ENCODE results near the gene NFATC1. TPM values are rescaled to one million over a fixed set of nuclear protein-coding genes. Genes with fewer than 3 reads are reported as not detected.
A peak's percentile ranks its signal among the peaks of the same experiment; 100 is the strongest.

NFATC1 gene
- total RNA-seq, 2 experiments from 2014 or later = 77.8 to 79.4 TPM

- peak; percentile 57 for DNase-seq
- no peaks in the 10 kb centered on the region for H3K9me3 Mint-ChIP-seq
- H3K4me3 Mint-ChIP-seq = peak overlapping the region; percentile 64
- CTCF ChIA-PET = interaction anchor here (1.4 to 1.5 kb wide), 2 partner anchors 9 to 127 kb away, joined by 3 to 5 read pairs; no protein-coding TSS in a partner anchor
- intact Hi-C loops (cut with micrococcal nuclease) = loop anchor here (1.0 to 2.0 kb wide), 3 partner anchors 9 to 16 kb away; no protein-coding TSS in a partner anchor
- peaks cover 65% of the 10 kb centered on the region for H3K4me1 Mint-ChIP-seq (ENCODE audit: low read depth)
- H3K36me3 Mint-ChIP-seq (ENCODE audit: low read depth) = peaks cover 24% of the 10 kb centered on the region
- H3K27ac Mint-ChIP-seq = peak overlapping the region; percentile 89
- H3K27me3 Mint-ChIP-seq (ENCODE audit: low read depth) = no peaks in the 10 kb centered on the region
Measured at GRCh38 chr18:79507076-79507545, 111.4 kb downstream of the NFATC1 start.

- intact Hi-C loops (cut with micrococcal nuclease) = loop anchor here (1.0 to 2.0 kb wide), 3 partner anchors 8 to 16 kb away; no protein-coding TSS in a partner anchor
- Mint-ChIP-seq H3K4me1 (ENCODE audit: low read depth) (peaks cover 58% of the 10 kb centered on the region), H3K27ac (peak overlapping the region; percentile 89), H3K4me3 (peak overlapping the region; percentile 64), H3K9me3 (no peaks in the 10 kb centered on the region), H3K36me3 (ENCODE audit: low read depth) (peaks cover 26% of the 10 kb centered on the region), H3K27me3 (ENCODE audit: low read depth) (no peaks in the 10 kb centered on the region)
- CTCF ChIA-PET = interaction anchor here (0.8 to 1.4 kb wide), 3 partner anchors 8 to 15 kb away, joined by 4 to 5 read pairs (median 5); no protein-coding TSS in a partner anchor
- DNase-seq = peak; percentile 49
Measured at GRCh38 chr18:79507546-79508480, 112.1 kb downstream of the NFATC1 start.

GRCh38 chr18:79508565-79509535 lies 113.1 kb downstream of the NFATC1 start:
- intact Hi-C loops (cut with micrococcal nuclease) = no loop called here
- H3K4me3 Mint-ChIP-seq = no peak overlapping the region

GRCh38 chr18:79509536-79509930 lies 113.8 kb downstream of the NFATC1 start:
- H3K4me3 Mint-ChIP-seq = no peak overlapping the region
- no peaks in the 10 kb centered on the region for H3K27me3 Mint-ChIP-seq (ENCODE audit: low read depth)
- DNase-seq = no peak
- CTCF ChIA-PET = no interaction called here
- H3K4me1 Mint-ChIP-seq (ENCODE audit: low read depth) = peaks cover 42% of the 10 kb centered on the region
- H3K36me3 Mint-ChIP-seq (ENCODE audit: low read depth) = peaks cover 27% of the 10 kb centered on the region
- H3K27ac Mint-ChIP-seq = no peak overlapping the region
- intact Hi-C loops (cut with micrococcal nuclease) = no loop called here
- no peaks in the 10 kb centered on the region for H3K9me3 Mint-ChIP-seq

More at GRCh38 chr18:79508565-79509535, 113.1 kb downstream of the NFATC1 start:
- Mint-ChIP-seq H3K27me3 (ENCODE audit: low read depth) (no peaks in the 10 kb centered on the region), H3K9me3 (no peaks in the 10 kb centered on the region), H3K4me1 (ENCODE audit: low read depth) (peaks cover 49% of the 10 kb centered on the region), H3K36me3 (ENCODE audit: low read depth) (peaks cover 30% of the 10 kb centered on the region), H3K27ac (peak overlapping the region; percentile 89)
- CTCF ChIA-PET = interaction anchor here (1.2 kb wide), 1 partner anchor 14 kb away, joined by 5 read pairs; no protein-coding TSS in a partner anchor
- no peak for DNase-seq

GRCh38 chr18:79510046-79510685 lies 114.4 kb downstream of the NFATC1 start:
- intact Hi-C loops (cut with micrococcal nuclease) = no loop called here
- H3K27me3 Mint-ChIP-seq (ENCODE audit: low read depth) = no peaks in the 10 kb centered on the region
- no peak for DNase-seq
- H3K36me3 Mint-ChIP-seq (ENCODE audit: low read depth) = peaks cover 27% of the 10 kb centered on the region
- peaks cover 41% of the 10 kb centered on the region for H3K4me1 Mint-ChIP-seq (ENCODE audit: low read depth)
- H3K9me3 Mint-ChIP-seq = no peaks in the 10 kb centered on the region
- H3K27ac Mint-ChIP-seq = no peak overlapping the region
- CTCF ChIA-PET = no interaction called here
- no peak overlapping the region for H3K4me3 Mint-ChIP-seq

GRCh38 chr18:79510731-79511241 lies 115.1 kb downstream of the NFATC1 start:
- no peak overlapping the region for H3K27ac Mint-ChIP-seq
- DNase-seq = peak; percentile 1
- H3K4me3 Mint-ChIP-seq = no peak overlapping the region
- intact Hi-C loops (cut with micrococcal nuclease) = no loop called here
- CTCF ChIA-PET = no interaction called here
- no peaks in the 10 kb centered on the region for H3K9me3 Mint-ChIP-seq
- peaks cover 23% of the 10 kb centered on the region for H3K36me3 Mint-ChIP-seq (ENCODE audit: low read depth)
- H3K27me3 Mint-ChIP-seq (ENCODE audit: low read depth) = no peaks in the 10 kb centered on the region
- H3K4me1 Mint-ChIP-seq (ENCODE audit: low read depth) = peaks cover 39% of the 10 kb centered on the region

- Mint-ChIP-seq H3K4me1 (ENCODE audit: low read depth) (peaks cover 39% of the 10 kb centered on the region), H3K36me3 (ENCODE audit: low read depth) (peaks cover 22% of the 10 kb centered on the region)
- peak; percentile 2 for DNase-seq
Measured at GRCh38 chr18:79511271-79511670, 115.5 kb downstream of the NFATC1 start.

GRCh38 chr18:79511671-79512301 lies 116.1 kb downstream of the NFATC1 start:
- intact Hi-C loops (cut with micrococcal nuclease) = no loop called here
- Mint-ChIP-seq H3K36me3 (ENCODE audit: low read depth) (peaks cover 19% of the 10 kb centered on the region), H3K4me1 (ENCODE audit: low read depth) (peaks cover 38% of the 10 kb centered on the region), H3K27me3 (ENCODE audit: low read depth) (no peaks in the 10 kb centered on the region), H3K4me3 (no peak overlapping the region), H3K9me3 (no peaks in the 10 kb centered on the region), H3K27ac (no peak overlapping the region)
- DNase-seq = peak; percentile 3
- CTCF ChIA-PET = no interaction called here

More at GRCh38 chr18:79511271-79511670, 115.5 kb downstream of the NFATC1 start:
- intact Hi-C loops (cut with micrococcal nuclease) = no loop called here
- Mint-ChIP-seq H3K27ac (no peak overlapping the region), H3K9me3 (no peaks in the 10 kb centered on the region), H3K27me3 (ENCODE audit: low read depth) (no peaks in the 10 kb centered on the region), H3K4me3 (no peak overlapping the region)
- CTCF ChIA-PET = no interaction called here

GRCh38 chr18:79512461-79513380 lies 117.0 kb downstream of the NFATC1 start:
- H3K9me3 Mint-ChIP-seq = no peaks in the 10 kb centered on the region
- CTCF ChIA-PET = no interaction called here
- DNase-seq = peak; percentile 3
- no peak overlapping the region for H3K4me3 Mint-ChIP-seq
- intact Hi-C loops (cut with micrococcal nuclease) = no loop called here
- peaks cover 20% of the 10 kb centered on the region for H3K36me3 Mint-ChIP-seq (ENCODE audit: low read depth)
- no peaks in the 10 kb centered on the region for H3K27me3 Mint-ChIP-seq (ENCODE audit: low read depth)
- no peak overlapping the region for H3K27ac Mint-ChIP-seq
- peaks cover 37% of the 10 kb centered on the region for H3K4me1 Mint-ChIP-seq (ENCODE audit: low read depth)

GRCh38 chr18:79513381-79514081 lies 117.8 kb downstream of the NFATC1 start:
- no peak overlapping the region for H3K4me3 Mint-ChIP-seq
- peaks cover 17% of the 10 kb centered on the region for H3K36me3 Mint-ChIP-seq (ENCODE audit: low read depth)
- no peaks in the 10 kb centered on the region for H3K27me3 Mint-ChIP-seq (ENCODE audit: low read depth)
- H3K4me1 Mint-ChIP-seq (ENCODE audit: low read depth) = peaks cover 37% of the 10 kb centered on the region
- H3K27ac Mint-ChIP-seq = no peak overlapping the region
- CTCF ChIA-PET = no interaction called here
- DNase-seq = peak; percentile 3
- intact Hi-C loops (cut with micrococcal nuclease) = no loop called here
- H3K9me3 Mint-ChIP-seq = no peaks in the 10 kb centered on the region

Data from activated naive CD4-positive, alpha-beta T cell treated with anti-CD3 and anti-CD28 coated beads for 36 hours (primary cell).